Lower lobe of right lung (tissue), 2 donors: ENCODE results near the gene RNF207. TPM values are rescaled to one million over a fixed set of nuclear protein-coding genes. Genes with fewer than 3 reads are reported as not detected.

ENCODE experiments used
- ATAC-seq, 2 donors: fragments of 200-7000 bp; cut with Tn5 transposase; one replicate each; pipeline ENCODE4 v1.9.1; 2020 to 2022; ENCODE audit warnings: mild to moderate bottlenecking in 2 of 2, moderate library complexity in 2 of 2
- DNase-seq: peaks from one replicate; pipeline ENCODE4 v3.0.0-alpha.2; 2020
- H3K27ac ChIP-seq: fragments of 200-600 bp; one replicate; pipeline ENCODE4 v1.8.0; 2022
- H3K27me3 ChIP-seq: fragments of 200-600 bp; one replicate; pipeline ENCODE4 v1.8.0; 2022; ENCODE audit warnings: low read depth
- H3K36me3 ChIP-seq: fragments of 200-600 bp; one replicate; pipeline ENCODE4 v1.8.0; 2022; ENCODE audit warnings: mild to moderate bottlenecking
- H3K4me1 ChIP-seq: fragments of 200-600 bp; one replicate; pipeline ENCODE4 v1.8.0; 2022
- H3K4me3 ChIP-seq: fragments of 200-600 bp; one replicate; pipeline ENCODE4 v1.8.0; 2022; ENCODE audit warnings: mild to moderate bottlenecking
- H3K9me3 ChIP-seq: fragments of 200-600 bp; one replicate; pipeline ENCODE4 v1.8.0; 2022
- intact Hi-C: fragments of 100-400 bp; cut with DNase I; formaldehyde crosslinking; loops from one replicate; pipeline ENCODE4 v1.11.0; 2022
- total RNA-seq: library from RNA; stranded (reverse); fragmentation: NEBNext Ultra II Directional; extraction: Animal tissue kit (Norgen Biotek cat#: 25700); gene quantifications from one replicate; pipeline ENCODE4 v1.2.1, GENCODE V29; 2021
- TF ChIP-seq, protein P1 (sequence below): fragments of 200-600 bp; IDR thresholded peaks from one replicate; pipeline ENCODE4 v1.8.0; 2022; ENCODE audit warnings: antibody characterized with exemption, mild to moderate bottlenecking
- donor health status: DM: no; HTN: yes; CAD: no; lungs with severe emphysema.

RNF207 gene
- total RNA-seq, 1 donor from 2014 or later: 14.0 TPM

DNA sequence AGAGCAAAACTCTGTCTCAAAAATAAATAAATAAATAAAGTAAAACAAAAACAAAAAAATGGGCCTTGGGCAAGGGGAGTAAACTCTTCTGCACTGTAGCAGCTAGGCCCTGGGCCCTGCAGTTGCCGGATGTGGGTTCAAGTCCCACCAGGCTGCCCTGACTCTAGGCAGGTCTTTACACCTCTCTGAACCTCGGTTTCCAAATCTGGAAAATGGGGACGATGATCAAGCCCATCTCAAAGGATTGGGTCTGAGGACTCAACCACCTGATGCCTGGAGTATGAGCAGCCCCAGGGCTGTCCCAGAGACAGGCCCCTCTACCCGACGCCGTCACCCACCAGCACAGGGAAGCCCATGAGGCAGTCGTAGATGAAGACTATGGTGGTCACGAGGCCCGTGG is 47.5 kb downstream of the RNF207 start:
- Histone ChIP-seq H3K4me3 (no peak overlapping the region), H3K36me3 (peaks cover 4% of the 10 kb centered on the region), H3K27ac (no peak overlapping the region), H3K9me3 (no peaks in the 10 kb centered on the region), H3K4me1 (peaks cover 5% of the 10 kb centered on the region), H3K27me3 (peaks cover 30% of the 10 kb centered on the region)
- ATAC-seq: no peak
- TF ChIP-seq, protein P1, sequence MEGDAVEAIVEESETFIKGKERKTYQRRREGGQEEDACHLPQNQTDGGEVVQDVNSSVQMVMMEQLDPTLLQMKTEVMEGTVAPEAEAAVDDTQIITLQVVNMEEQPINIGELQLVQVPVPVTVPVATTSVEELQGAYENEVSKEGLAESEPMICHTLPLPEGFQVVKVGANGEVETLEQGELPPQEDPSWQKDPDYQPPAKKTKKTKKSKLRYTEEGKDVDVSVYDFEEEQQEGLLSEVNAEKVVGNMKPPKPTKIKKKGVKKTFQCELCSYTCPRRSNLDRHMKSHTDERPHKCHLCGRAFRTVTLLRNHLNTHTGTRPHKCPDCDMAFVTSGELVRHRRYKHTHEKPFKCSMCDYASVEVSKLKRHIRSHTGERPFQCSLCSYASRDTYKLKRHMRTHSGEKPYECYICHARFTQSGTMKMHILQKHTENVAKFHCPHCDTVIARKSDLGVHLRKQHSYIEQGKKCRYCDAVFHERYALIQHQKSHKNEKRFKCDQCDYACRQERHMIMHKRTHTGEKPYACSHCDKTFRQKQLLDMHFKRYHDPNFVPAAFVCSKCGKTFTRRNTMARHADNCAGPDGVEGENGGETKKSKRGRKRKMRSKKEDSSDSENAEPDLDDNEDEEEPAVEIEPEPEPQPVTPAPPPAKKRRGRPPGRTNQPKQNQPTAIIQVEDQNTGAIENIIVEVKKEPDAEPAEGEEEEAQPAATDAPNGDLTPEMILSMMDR: no peak
- intact Hi-C loops: loop anchor here (10.0 kb wide), 1 partner anchor 91 kb away; no protein-coding TSS in a partner anchor
- DNase-seq: no peak

DNA sequence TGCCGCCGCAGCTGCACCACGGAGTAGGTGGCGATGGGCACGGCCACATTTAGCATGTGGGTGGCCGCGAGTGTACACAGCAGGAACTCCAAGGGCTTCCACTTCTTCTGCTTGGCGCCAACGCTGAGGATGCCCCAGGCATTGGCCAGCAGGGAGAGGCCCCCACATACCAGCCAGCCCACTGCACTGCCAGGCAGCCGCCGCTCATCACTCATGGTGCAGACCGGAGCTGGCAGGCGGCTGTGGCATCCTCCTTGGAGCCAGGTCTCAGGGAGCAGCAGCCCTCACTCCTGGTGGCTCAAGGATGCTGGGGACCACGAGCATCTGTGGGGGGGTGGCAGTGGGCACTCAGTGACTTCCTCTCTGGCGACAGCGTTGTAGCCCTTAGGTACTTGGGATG is 48.8 kb downstream of the RNF207 start:
- TF ChIP-seq, protein P1: no peak
- Histone ChIP-seq H3K36me3 (peaks cover 4% of the 10 kb centered on the region), H3K4me1 (peaks cover 7% of the 10 kb centered on the region), H3K27ac (no peak overlapping the region), H3K4me3 (no peak overlapping the region), H3K27me3 (peaks cover 21% of the 10 kb centered on the region), H3K9me3 (no peaks in the 10 kb centered on the region)
- intact Hi-C loops: loop anchor here (10.0 kb wide), 1 partner anchor 90 kb away; no protein-coding TSS in a partner anchor
- DNase-seq: no peak
- ATAC-seq: no peak

DNA sequence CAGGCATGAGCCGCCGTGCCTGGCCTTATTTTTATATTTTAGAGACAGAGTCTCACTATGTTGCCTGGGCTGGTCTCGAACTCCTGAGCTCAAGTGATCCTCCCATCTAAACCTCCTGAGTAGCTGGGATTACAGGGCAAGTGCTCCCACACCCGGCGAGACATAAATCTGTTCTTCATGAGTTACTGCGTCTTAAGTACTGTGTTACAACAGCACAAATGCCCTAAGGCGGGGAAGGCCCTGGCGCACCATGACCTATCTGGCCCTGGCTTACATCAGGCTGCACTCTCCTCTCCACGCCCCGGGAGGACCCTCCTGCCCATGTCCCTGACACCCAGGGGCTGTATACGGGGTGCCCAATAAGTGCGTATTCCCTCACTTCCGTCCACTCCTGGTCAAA is 50.7 kb downstream of the RNF207 start:
- H3K4me3 ChIP-seq: no peak overlapping the region
- TF ChIP-seq, protein P1: no peak
- DNase-seq: no peak
- no peak overlapping the region for H3K27ac ChIP-seq
- intact Hi-C loops: loop anchor here (10.0 kb wide), 1 partner anchor 88 kb away; no protein-coding TSS in a partner anchor
- no peak for ATAC-seq
- no peaks in the 10 kb centered on the region for H3K9me3 ChIP-seq
- peaks cover 14% of the 10 kb centered on the region for H3K4me1 ChIP-seq
- peaks cover 12% of the 10 kb centered on the region for H3K27me3 ChIP-seq
- H3K36me3 ChIP-seq: peaks cover 4% of the 10 kb centered on the region

DNA sequence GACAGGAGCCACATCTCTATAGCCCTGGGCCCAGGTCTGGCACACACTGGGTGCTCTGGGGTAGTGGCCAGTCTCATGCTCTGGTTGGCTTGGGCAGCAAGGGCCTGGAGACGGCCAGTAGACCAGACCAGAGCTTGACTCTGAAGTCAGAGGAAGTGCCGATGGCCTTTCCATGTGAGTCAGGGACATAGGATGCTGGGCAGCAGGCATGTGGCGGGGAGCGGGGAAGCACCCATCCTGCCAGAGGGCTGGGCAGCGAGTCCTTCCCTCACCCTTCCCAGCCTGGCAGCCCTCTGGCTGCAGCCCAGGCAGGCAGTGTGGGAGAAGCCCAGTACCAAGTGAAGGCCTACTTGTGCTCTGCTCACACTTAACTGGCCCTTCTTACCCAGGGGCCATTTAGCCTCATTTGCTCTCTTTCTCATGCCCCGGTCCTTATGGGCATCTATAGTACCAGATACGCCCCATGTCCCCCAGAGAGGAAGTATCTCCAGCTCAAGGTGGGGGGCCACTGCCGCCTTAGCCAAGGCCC is 51.7 kb downstream of the RNF207 start:
- DNase-seq: no peak
- Histone ChIP-seq H3K9me3 (no peaks in the 10 kb centered on the region), H3K27ac (no peak overlapping the region), H3K4me3 (no peak overlapping the region), H3K36me3 (peaks cover 2% of the 10 kb centered on the region), H3K4me1 (peaks cover 22% of the 10 kb centered on the region), H3K27me3 (peaks cover 18% of the 10 kb centered on the region)
- TF ChIP-seq, protein P1: no peak
- intact Hi-C loops: loop anchor here (10.0 kb wide), 1 partner anchor 87 kb away; no protein-coding TSS in a partner anchor
- no peak for ATAC-seq

DNA sequence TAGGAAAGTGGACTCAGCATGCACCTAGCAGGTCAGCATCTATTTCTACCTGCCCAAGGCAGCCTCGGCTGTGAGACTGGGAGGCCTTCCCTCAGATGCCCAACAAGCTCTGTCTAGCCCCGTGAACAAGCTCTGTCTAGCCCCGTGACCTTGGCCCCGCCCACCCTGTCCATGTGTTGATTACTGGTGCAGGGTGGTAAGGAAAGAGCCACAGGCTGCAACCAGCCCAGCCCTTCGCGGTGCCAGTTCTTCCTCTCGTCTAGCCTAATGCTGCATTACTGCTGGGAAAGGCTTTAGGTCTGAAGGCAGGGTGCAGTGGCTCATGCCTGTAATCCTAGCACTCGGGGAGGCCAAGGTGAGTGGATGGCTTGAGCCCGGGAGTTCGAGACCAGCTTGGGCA is 52.8 kb downstream of the RNF207 start:
- intact Hi-C loops: loop anchor here (10.0 kb wide), 1 partner anchor 86 kb away; no protein-coding TSS in a partner anchor
- ATAC-seq: no peak

More for the DNA sequence above, 52.8 kb downstream of the RNF207 start:
- TF ChIP-seq, protein P1: no peak
- Histone ChIP-seq H3K27ac (no peak overlapping the region), H3K36me3 (no peaks in the 10 kb centered on the region), H3K27me3 (peaks cover 24% of the 10 kb centered on the region), H3K4me3 (no peak overlapping the region), H3K9me3 (no peaks in the 10 kb centered on the region), H3K4me1 (peaks cover 29% of the 10 kb centered on the region)
- DNase-seq: peak; percentile 71
